Right lobe of liver (tissue), 6 donors: ENCODE data around the gene COL5A1. TPM values are rescaled to one million over a fixed set of nuclear protein-coding genes. Genes with fewer than 3 reads are reported as not detected.

Source experiments
- ATAC-seq, 4 donors: fragments of 200-7000 bp; cut with Tn5 transposase; one replicate each; pipeline ENCODE4 v1.9.1; 2020; ENCODE audit warnings: mild to moderate bottlenecking in 4 of 4, moderate library complexity in 4 of 4
- DNase-seq, 3 donors: peaks; one replicate each; pipeline ENCODE4 v3.0.0-alpha.2; 2020
- H3K27ac ChIP-seq, 3 donors: fragments of 200-600 bp; one replicate each; pipeline ENCODE4 v1.8.0; 2022
- H3K27me3 ChIP-seq, 2 donors: fragments of 200-600 bp; one replicate each; pipeline ENCODE4 v1.8.0; 2022
- H3K36me3 ChIP-seq, 4 donors: fragments of 200-600 bp; sonication (generic) in 1 of 4; one replicate each; pipeline versions ENCODE4 v1.5.1 to v1.8.0; 2017 to 2022; ENCODE audit warnings: control low read depth in 1 of 4
- H3K4me1 ChIP-seq, 4 donors: fragments of 200-600 bp; sonication (generic) in 1 of 4; one replicate each; pipeline versions ENCODE4 v1.5.1 to v1.8.0; 2017 to 2022; ENCODE audit warnings: control low read depth in 1 of 4
- H3K4me3 ChIP-seq, 3 donors: fragments of 200-600 bp; one replicate each; pipeline ENCODE4 v1.8.0; 2022
- H3K9me3 ChIP-seq, 4 donors: fragments of 200-600 bp; sonication (generic) in 1 of 4; one replicate each; pipeline versions ENCODE4 v1.5.1 to v1.8.0; 2017 to 2022; ENCODE audit warnings: control low read depth in 1 of 4
- POLR2A ChIP-seq: fragments of 450-650 bp; IDR thresholded peaks from one replicate; pipeline ENCODE4 v1.6.1; 2017; ENCODE audit warnings: antibody characterized with exemption, mild to moderate bottlenecking
- WGBS: methylation state at CpG from one replicate; pipeline ENCODE4 v1.1.6; 2018; ENCODE audit warnings: low coverage, low lambda C conversion rate; ENCODE audit not compliant: insufficient coverage; ENCODE audit errors: missing lambda C conversion rate; 5-methylcytosine and 5-hydroxymethylcytosine counted together
- intact Hi-C, 2 donors: fragments of 100-400 bp; cut with DNase I; formaldehyde crosslinking; loops; one replicate each; pipeline versions ENCODE4 v1.11.2 to v1.14.1; 2022
- total RNA-seq, 6 experiments: library from RNA; depleted of rRNA in 2 of 6; stranded (reverse); fragments of >200 nt in 2 of 6; fragmentation: NEBNext Ultra II Directional in 3 of 6; extraction: Animal tissue kit (Norgen Biotek cat#: 25700) in 3 of 6; gene quantifications; one replicate each; pipeline versions ENCODE4 v1.1.0 to v1.2.4, GENCODE V29; 2016 to 2023
- TF ChIP-seq, protein P1 (sequence below), 4 donors: fragments of 200-600 bp in 3 of 4; fragments of 450-650 bp in 1 of 4; IDR thresholded peaks; one replicate each; pipeline versions ENCODE4 v1.5.1 to v1.8.0; 2016 to 2022; ENCODE audit warnings: antibody characterized with exemption in 4 of 4, mild to moderate bottlenecking in 2 of 4
- donor health status: DM: no; HTN: yes; CAD: no.
- donor health status: DM: no; HTN: no; CAD: no.
- donor health status: DM: no; HTN: no; CAD: no.
- donor health status: DM: no; HTN: yes; CAD: no.
- donor health status: DM: no; HTN: yes; CAD: no.

The COL5A1 gene
- total RNA-seq, 6 experiments from 2014 or later: 1.5 to 17.0 (median 7.7) TPM

GRCh38 chr9:134676361-134676760, 34.8 kb downstream of the COL5A1 start:
- Histone ChIP-seq H3K27me3 (no peaks in the 10 kb centered on the region), H3K36me3 (no peaks in the 10 kb centered on the region), H3K9me3 (peaks cover 0 to 6% (median 0%) of the 10 kb centered on the region in 4 donors), H3K4me1 (no peaks in the 10 kb centered on the region), H3K4me3 (no peak overlapping the region), H3K27ac (no peak overlapping the region)
- 52% methylated on average over 5 of the region's 5 CpGs for WGBS
- TF ChIP-seq, protein P1, sequence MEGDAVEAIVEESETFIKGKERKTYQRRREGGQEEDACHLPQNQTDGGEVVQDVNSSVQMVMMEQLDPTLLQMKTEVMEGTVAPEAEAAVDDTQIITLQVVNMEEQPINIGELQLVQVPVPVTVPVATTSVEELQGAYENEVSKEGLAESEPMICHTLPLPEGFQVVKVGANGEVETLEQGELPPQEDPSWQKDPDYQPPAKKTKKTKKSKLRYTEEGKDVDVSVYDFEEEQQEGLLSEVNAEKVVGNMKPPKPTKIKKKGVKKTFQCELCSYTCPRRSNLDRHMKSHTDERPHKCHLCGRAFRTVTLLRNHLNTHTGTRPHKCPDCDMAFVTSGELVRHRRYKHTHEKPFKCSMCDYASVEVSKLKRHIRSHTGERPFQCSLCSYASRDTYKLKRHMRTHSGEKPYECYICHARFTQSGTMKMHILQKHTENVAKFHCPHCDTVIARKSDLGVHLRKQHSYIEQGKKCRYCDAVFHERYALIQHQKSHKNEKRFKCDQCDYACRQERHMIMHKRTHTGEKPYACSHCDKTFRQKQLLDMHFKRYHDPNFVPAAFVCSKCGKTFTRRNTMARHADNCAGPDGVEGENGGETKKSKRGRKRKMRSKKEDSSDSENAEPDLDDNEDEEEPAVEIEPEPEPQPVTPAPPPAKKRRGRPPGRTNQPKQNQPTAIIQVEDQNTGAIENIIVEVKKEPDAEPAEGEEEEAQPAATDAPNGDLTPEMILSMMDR (IDR thresholded peaks at IDR 0.05): no peak
- no peak for TF ChIP-seq POLR2A
- ATAC-seq: no peak
- no peak for DNase-seq
- intact Hi-C loops: no loop called here

DNA sequence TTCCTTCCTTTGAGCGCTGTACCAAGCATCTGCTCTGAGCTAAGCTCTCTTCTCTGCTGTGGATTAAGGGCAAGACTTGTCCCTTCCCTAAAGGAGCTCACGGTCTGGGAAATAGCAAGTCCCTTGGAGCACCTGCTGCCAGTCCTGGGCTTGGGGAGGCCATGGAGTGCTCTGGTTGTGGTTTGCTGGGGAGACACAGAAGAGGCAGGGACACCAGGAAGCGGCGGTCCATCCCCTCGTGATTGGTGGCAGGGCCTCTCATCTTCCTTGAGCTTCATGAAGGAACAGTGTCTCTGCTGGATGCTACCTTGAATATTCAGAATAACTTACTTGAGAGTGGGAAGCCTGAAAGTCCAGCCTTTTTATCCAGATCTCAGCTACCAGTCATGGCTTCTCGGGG, 35.3 kb downstream of the COL5A1 start:
- WGBS: 87% methylated on average over 4 of the region's 6 CpGs
- Histone ChIP-seq H3K27ac (no peak overlapping the region), H3K27me3 (no peaks in the 10 kb centered on the region), H3K4me1 (no peaks in the 10 kb centered on the region), H3K9me3 (peaks cover 0 to 6% (median 0%) of the 10 kb centered on the region in 4 donors), H3K36me3 (no peaks in the 10 kb centered on the region), H3K4me3 (no peak overlapping the region)
- ATAC-seq: no peak
- intact Hi-C loops: no loop called here
- TF ChIP-seq, protein P1 (IDR thresholded peaks at IDR 0.05): no peak
- TF ChIP-seq POLR2A: no peak
- DNase-seq: peak in 1 of 3 donors; percentile 5

DNA sequence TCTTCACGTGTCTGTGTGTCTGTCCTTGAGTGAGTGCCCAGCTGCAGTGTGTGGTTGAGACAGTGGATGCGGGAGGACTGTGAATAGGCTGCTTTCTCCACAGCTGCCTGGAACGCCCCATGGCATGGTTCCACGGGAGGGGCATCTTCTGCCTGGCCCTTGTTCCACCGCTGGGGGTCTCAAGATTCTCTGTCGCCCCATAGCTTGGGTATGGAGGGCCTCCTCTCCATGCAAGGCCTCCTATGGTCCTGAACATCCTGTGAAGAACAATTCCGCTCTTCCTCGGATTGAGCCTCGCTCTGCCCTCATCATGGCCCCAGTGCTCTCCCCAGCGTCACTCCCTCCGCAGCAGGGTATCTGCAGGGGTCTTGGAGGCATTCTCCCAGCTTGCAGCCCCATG, 36.1 kb downstream of the COL5A1 start:
- no peaks in the 10 kb centered on the region for H3K36me3 ChIP-seq
- WGBS: 58% methylated on average over 6 of the region's 11 CpGs
- H3K9me3 ChIP-seq: peaks cover 0 to 3% (median 0%) of the 10 kb centered on the region in 4 donors
- no peaks in the 10 kb centered on the region for H3K4me1 ChIP-seq
- H3K4me3 ChIP-seq: no peak overlapping the region
- intact Hi-C loops: no loop called here
- no peak overlapping the region for H3K27ac ChIP-seq
- ATAC-seq: no peak
- peak in 2 of 3 donors; percentile 10 to 39 for DNase-seq
- H3K27me3 ChIP-seq: no peaks in the 10 kb centered on the region
- TF ChIP-seq, protein P1 (IDR thresholded peaks at IDR 0.05): no peak
- TF ChIP-seq POLR2A: no peak

DNA sequence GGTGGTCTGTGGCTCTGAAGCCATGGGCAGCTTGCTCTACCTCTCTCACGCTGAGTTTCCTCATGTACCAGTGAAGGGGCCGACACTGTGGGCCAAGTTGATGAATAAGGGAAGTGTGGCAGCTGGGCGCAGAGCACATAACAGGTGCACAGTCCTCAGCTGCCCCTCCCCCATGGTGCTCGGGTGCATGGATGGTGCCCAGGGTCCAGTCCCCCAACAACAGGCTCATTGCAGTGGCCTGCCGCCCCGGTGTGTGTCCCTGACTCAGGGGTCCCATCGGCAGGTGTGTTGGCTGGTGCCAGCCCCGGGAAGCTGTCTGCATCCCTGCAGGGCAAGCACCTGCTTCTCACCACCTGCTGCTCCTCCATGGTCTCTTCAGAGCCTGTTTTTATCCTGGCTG, 36.6 kb downstream of the COL5A1 start:
- 48% methylated on average over 2 of the region's 8 CpGs for WGBS
- ATAC-seq: no peak

More for the DNA sequence above, 36.6 kb downstream of the COL5A1 start:
- Histone ChIP-seq H3K4me1 (no peaks in the 10 kb centered on the region), H3K27ac (no peak overlapping the region), H3K4me3 (no peak overlapping the region), H3K27me3 (no peaks in the 10 kb centered on the region), H3K9me3 (no peaks in the 10 kb centered on the region), H3K36me3 (no peaks in the 10 kb centered on the region)
- TF ChIP-seq, protein P1 (IDR thresholded peaks at IDR 0.05): no peak
- no peak for TF ChIP-seq POLR2A
- peak in 2 of 3 donors; percentile 16 to 49 for DNase-seq
- intact Hi-C loops: no loop called here
